Measurements from ENCODE around the gene ADCY9.
"Not testable (repeated sequence)": the region's sequence is repeated elsewhere in the genome, so short reads cannot be mapped to it uniquely, and the experiment has no call there.

Gene ADCY9

DNA sequence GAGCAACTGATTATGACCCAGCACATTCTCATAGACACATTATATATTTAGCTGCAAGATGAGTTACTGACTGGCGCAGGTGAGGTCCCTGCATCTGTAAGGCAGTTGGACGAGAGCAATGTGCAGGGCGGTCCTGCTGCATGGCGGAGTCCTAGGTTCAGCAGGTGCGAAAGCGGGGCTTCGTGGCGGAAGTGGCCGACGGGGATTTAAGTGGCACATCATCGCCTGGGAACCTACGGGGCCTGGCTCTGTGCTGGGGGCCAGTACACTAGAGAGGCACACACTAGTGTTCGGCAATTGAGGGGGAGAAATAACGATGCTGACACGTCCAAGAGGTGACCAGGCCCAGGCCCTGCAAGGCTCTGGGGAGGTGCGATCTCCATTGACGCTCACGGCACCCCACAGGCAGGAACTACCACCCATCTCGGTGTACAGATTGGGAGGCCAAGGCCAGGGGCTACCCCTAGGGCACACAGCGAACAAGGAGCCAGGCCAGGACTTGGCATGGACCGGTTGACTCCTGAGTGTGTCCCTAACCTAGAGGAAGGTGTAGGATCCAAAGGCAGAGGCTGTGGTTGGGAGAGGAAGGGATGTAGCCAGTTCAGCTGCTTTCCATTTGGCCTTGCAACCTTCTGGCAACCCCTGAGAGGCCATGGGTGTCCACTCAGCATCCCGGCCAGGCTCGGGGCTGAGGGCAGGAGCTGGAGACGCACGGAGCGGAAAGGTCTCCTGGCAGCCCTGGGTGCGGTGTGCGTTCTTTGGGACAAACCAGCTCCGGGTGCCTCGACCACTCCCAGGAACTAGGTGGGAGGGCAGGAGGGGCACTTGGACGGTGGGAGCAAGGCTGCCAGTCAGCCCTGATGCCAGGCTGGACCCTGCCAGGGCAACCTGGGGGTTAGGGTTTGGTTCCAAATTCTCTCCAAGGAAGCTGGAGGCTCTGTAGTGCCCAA lies 131.9 kb downstream of the ADCY9 start:
- in situ Hi-C loops (cut with MboI; ENCODE audit: low sequenced_read_pairs) = no loop called here

DNA sequence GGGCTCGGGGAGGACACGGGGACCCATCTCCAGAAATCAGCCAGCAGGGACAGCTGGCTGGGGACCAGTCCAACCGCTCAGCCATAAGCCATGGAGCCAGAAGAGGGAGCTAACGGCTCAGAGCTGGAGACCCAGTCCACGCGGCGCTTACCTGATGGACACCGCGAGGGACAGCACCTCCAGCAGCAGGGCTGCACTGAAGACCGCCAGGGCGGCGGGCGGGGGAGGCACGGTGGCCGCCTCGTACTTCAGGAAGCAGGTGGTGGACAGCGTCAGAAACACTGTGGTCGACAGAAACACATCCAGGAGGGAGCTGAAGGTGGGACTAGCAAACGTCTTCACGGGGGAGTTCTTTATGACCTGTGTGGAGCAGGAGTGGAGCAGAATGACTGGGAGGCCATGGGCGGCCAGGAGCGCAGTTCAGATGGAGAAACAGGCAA lies 133.1 kb downstream of the ADCY9 start:
- in situ Hi-C loops (cut with MboI; ENCODE audit: low sequenced_read_pairs) = no loop called here

DNA sequence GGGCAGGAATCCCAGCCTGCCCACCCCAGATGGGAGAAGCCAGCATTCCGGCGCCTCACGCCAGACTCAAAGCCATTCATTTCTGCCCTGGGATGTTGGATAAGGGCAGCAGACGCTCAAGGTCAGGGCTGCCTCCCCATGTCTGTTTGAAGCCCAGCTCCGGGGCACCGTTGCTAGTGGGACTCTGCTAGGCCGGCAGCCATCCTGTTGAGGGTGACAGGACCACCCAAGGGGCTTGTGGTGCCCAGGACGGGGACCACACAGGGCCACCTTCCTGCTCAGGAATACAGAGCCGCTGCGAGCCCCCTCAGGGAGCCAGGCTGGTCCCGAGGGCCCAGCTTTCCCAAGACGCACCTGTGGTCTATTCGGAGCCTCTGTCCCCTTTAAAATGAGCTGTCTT lies 134.0 kb downstream of the ADCY9 start:
- in situ Hi-C loops (cut with MboI; ENCODE audit: low sequenced_read_pairs) = no loop called here

DNA sequence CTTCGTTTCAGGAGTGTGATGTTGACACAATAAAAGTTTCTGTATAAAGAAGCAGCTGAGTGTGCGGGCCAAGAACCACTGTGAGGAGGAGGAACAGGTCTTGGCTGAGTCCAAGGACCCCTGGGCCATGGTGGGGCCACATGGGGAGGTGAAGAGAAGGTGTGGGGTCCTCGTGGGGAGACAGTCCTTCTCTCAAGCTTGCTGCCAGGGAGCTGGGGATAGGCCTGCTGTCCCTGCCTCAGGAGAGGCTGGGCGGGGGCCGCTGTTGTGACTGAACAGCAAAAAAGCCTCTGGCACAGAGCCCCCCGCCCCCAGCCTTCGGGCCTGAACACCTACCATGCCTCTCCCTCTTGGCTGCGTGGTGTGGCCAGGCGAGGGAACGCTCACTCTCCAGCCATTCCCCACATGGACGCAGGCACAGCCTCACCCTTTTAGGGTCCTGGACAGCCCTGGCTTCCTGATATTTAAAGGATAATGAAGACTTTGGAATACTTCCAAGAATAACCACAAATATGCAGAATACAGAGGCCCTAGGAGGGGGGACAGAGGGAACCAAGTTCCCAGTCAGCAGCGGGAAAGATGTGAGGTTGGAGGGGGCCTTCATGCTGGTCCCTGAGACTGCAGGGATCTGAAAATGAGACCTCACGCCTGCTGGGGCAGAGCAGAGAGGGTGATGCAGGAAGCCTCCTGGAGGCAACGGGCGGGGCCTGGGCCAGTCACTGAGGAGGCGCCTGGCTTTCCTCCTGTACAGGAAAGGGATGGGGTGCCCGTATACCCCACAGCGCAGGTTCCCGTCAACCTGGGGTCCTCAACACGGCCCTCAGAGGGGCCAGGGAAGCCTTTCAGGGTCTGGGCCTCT lies 135.8 kb downstream of the ADCY9 start:
- in situ Hi-C loops (cut with MboI; ENCODE audit: low sequenced_read_pairs) = no loop called here

DNA sequence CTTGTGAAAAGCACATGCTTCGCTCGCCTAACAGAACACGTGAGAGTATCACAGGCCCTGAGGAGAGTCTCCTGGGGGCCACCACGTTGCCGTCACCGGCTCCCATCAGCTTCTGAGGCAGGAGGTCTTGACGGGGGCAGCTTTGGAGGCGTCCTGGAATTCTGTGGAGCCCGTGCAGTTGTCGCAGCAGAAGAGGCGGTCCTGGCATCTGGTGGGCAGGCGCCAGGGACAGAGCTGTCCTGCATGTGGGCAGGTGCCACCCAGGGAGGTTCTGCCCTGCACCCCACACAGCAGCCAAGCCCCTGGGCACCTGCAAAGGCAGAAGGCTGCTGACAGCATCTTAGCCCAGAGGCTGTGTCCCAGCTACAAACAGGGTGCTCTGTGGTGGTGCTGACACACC lies 136.7 kb downstream of the ADCY9 start:
- in situ Hi-C loops (cut with MboI; ENCODE audit: low sequenced_read_pairs) = no loop called here

DNA sequence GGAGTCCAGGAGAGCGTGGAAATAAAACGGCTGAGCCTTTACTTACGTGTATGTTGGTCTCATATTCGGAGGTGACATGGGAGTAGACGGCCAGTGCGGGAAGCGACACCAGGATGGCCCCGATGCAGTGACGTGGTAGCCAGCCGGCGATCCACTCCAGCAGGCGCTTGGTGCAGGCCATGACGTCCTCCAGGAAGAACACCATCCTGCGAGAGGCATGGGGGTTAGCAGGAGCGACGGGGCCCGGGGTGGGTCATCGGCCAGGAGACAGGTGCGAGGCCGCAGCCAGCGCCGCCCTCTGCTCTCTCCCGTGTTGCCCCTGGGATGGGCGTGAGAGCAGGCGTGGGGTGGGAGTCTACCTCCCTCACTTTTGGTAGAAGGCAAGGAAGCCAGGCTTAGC lies 137.2 kb downstream of the ADCY9 start:
- in situ Hi-C loops (cut with MboI; ENCODE audit: low sequenced_read_pairs) = no loop called here

DNA sequence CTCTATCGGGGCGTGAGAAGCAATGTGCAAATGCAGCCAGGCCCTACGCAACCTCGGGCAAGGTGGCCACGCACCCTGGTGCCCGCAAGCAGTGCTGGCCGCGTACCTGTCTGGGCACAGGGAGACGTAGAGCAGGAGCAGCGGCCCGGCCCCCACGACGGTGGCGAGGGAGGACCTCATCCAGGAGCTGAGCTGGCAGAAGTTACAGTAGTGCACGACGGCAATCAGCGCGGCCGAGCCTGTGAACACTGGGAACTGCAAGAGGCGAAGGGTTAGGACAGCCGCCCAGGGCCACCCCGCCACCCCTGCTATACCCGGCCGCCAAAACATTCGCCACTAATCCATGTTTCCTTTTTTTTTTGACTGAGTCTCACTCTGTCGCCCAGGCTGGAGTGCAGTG lies 138.9 kb downstream of the ADCY9 start:
- in situ Hi-C loops (cut with MboI; ENCODE audit: low sequenced_read_pairs) = no loop called here

DNA sequence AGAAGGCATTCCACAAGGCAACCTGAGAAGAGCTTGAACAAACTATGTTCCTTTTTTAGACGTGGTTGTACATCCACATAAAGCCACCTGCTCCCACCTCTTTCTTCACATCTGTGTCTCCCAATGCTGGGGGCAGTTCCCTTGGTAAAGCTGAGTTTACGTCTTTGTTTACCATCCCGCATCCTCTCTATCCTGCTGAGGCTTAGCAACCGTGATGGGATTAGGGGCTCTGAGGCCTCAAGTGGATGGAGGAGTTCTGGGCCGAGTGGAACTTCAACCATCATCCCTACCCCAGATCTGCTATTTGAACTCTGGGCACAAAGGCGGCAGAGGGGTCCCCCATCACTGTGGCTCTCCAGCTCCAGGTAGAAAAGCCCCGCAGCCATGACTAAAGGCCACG lies 141.5 kb downstream of the ADCY9 start:
- in situ Hi-C loops (cut with MboI; ENCODE audit: low sequenced_read_pairs) = no loop called here

DNA sequence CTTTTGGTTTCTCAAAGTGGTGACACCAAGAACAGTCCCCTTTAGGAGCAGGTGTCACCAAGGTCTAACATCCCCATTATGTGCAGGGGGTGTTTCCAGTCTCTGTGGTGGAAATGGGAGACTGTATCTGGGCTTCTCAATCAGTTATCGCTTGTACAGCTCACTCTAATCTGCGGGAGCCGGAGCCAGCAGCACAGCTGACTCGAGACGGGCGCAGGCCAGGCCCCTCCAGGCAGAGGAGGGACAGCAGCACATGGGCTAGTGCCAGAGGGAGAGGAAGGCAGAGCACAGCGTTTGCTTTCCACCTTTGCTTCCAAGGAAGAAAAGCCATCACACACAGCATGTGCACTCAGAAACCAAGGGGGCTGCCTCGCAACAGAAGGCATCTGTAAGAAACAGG lies 144.5 kb downstream of the ADCY9 start:
- in situ Hi-C loops (cut with MboI; ENCODE audit: low sequenced_read_pairs) = no loop called here

DNA sequence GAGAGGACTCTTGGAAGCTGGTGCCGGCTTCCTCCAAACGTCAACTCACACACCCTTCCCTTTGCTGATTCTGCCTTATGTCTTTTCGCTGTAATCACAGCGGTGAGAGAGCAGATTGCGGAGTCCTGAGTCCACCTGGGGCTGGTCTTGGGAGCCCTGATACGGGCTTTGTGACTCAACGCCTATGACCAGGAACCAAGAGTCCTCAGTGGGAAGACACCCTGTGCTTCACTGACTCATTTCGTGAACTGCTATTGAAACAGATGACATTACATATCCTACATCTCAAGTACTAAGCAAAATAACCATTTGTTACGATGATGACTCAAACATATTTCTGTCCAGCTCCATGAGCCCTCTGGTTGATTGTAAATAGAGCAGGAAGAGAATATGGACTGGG lies 145.0 kb downstream of the ADCY9 start:
- in situ Hi-C loops (cut with MboI; ENCODE audit: low sequenced_read_pairs) = no loop called here

DNA sequence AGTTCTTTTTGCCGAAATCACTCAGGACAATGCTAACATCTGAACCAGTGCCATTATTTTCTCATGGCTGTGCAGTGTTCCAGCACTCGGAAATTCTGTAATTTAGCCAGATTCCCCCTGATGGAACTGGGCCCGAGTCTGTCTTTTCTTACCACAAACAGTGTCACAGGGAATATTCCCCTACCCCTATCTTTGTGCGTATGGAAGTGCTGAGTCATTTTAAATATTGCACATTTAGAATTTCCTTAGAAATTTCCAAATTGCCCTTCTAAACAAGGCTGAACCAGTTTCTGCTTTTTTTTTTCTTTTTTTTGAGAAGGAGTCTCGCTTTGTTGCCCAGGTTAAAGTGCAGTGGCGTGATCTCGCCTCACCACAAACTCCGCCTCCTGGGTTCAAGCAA lies 147.7 kb downstream of the ADCY9 start:
- in situ Hi-C loops (cut with MboI; ENCODE audit: low sequenced_read_pairs) = no loop called here

DNA sequence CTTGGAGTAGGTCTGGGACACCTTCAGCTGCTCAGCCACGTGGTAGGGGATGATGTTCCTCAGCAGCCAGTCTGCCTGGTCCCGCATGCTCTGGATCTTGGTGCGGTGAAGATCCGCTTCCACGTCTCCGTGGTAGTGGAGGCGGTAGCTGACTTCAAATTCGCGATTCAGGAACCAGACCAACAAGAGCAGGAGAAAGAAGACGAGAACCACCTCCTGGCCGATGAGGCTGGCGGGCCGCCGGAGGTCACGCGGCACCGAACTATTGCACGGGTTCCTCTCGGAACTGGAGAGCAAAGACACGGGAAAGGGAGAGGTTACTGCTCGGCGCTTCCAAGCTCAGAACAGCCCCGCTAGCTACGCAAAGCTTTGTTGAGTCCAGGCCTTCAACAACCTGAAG lies 149.6 kb downstream of the ADCY9 start:
- in situ Hi-C loops (cut with MboI; ENCODE audit: low sequenced_read_pairs) = no loop called here

DNA sequence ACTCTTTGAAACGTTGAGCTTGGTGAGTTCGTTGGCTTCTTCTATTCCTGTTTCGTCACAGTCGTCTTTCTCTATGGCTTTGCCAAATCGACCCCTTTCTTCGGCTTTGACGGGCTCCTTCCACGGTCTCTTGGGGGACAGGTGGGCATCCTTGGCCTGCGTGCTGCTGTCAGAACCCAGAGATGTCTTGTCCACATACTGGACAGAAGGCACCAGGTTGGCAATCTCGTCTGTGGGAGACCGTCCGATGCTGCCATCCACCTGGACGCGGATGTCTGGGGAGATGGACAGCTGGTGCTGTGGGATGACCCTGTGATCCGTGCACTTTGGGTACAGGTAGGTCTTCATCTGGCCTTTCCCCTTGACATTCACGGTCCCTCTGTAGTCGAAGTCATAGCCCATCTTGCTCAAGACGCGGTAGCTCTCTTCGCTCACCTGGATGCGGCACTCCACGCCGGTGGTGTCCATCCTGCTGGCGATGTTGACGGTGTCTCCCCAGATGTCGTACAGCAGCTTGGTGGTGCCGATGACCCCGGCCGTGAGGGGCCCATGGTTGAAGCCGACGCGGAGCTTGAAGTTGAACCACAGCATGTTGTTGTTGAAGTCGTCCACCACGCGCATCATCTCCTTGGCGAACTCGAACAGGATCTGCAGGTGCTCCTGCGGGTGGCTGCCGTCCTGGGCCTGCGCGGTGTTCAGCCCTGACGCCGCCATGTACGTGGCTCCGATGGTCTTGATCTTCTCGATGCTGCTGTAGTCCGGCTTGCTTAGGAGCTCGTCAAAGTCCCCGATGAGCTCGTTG lies 150.3 kb downstream of the ADCY9 start:
- in situ Hi-C loops (cut with MboI; ENCODE audit: low sequenced_read_pairs) = no loop called here

DNA sequence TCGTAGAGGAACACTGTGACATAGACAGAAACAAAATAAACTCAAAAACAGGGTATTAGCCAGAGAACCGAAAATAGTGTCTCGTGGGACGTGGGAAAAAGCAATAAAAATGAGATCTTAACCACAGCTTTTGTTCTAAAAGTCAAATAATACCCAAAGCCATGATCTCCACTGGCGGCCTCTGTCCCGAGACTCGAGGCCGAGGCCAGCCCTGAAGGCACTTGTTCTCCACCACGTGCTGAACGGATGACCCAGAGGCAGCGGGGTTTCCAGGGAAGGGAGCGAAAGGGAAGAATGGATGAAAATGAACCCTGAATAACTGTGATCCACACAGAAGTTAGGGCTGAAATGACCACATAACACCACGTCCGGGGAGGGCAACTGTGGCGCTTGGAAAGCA lies 150.9 kb downstream of the ADCY9 start:
- in situ Hi-C loops (cut with MboI; ENCODE audit: low sequenced_read_pairs) = no loop called here

DNA sequence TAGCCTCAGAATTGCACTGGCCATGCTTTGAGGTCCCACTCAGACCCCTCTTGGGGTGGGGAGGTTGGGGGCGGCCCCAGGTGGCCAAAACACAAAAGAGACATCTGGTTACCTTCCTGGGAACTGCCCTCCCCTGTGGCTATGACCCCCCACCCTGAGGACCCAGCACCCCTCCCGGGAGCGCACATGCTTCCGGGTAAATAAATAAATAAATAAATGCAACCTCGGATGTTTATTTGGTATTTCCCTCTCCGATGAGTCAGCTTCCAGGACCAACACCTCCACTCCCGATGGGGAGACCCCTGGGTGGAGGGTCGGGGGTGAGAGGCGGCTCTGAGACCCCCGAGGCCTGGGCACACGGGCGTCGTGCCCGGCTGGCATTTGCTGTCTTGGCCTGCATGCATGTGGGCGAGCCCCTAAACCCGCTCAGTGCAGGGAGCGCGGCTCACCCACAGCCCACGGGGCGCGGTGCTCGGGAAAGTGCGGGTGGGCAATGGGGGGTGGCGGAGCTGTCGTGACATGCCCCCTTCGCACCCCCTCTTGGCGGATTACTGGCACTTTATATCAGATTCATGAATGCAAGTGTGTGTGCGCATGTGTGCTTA lies 151.5 kb downstream of the ADCY9 start:
- in situ Hi-C loops (cut with MboI; ENCODE audit: low sequenced_read_pairs) = no loop called here

DNA sequence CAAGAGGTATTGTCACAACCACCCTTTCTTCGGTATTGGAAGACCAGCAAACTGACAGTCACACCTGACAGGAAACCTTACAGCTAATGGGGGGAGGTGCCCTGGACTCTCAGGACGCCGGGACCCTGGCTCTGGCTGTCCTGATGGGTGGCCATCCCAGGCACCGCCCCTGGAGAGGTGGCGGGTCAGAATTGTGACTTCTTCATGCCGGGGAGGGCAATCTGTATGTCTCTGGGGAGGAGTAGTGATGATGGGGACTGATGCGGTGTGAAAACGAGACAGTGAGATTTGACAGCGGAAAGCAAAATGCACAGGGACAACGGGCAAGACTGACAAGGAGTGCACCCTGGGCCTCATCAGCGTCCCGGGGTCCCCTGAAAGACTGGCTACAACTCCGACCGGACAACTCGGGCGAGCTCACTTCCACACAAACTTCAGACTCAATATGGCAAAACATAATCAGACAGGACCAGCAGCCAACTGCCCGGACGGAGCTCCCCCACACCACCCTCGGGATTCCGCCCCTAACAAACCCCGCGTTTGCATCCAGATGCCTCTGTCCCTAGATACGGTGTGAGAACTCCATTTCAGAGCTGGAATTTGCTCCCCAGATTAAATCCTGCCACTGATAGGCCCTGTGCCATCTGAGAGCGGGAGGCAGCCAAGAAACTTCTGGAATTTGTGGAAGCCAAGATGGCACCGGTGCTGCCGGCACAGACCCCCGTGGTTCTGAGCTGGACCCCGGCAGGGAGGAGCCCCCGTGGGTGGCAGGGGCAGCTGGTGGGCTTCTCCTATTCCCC lies 152.2 kb downstream of the ADCY9 start:
- in situ Hi-C loops (cut with MboI; ENCODE audit: low sequenced_read_pairs) = no loop called here

DNA sequence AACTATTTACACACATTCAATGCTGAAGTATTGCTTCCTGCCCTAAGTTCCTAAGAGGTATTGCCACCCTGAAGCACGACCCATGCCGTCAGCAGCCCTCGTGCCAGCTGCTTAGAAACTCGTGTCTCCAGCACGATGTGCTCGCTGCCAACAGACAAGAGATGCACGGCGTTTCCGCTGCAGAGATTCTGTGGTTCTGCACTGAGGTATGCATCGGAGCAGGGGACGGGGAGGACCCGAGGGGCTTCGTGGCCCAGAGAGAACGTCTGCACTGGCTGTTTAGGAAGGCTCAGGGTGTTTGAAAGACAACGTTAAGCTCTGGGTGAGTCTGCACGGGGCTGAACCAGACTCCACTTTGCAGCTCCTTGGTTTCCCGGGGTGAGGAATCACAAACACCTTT lies 153.0 kb downstream of the ADCY9 start:
- in situ Hi-C loops (cut with MboI; ENCODE audit: low sequenced_read_pairs) = no loop called here

DNA sequence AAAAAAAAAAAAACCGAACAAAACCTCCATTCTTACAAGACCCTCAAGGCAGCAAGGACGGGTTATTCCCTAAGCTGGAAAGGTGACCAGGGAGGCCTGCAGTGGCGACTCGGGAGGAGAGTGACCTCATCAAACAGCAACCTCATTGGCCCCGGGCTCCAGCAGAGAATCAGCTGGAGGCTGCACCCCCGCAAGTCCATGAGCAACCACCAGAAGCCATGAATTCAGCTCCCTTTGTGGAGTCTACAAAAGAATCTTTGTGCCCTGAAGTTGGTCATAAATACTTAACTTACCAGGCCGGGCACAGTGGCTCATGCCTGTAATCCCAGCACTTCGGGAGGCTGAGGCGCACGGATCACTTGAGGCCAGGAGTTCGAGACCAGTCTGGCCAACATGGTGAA lies 154.8 kb downstream of the ADCY9 start:
- in situ Hi-C loops (cut with MboI; ENCODE audit: low sequenced_read_pairs) = no loop called here

DNA sequence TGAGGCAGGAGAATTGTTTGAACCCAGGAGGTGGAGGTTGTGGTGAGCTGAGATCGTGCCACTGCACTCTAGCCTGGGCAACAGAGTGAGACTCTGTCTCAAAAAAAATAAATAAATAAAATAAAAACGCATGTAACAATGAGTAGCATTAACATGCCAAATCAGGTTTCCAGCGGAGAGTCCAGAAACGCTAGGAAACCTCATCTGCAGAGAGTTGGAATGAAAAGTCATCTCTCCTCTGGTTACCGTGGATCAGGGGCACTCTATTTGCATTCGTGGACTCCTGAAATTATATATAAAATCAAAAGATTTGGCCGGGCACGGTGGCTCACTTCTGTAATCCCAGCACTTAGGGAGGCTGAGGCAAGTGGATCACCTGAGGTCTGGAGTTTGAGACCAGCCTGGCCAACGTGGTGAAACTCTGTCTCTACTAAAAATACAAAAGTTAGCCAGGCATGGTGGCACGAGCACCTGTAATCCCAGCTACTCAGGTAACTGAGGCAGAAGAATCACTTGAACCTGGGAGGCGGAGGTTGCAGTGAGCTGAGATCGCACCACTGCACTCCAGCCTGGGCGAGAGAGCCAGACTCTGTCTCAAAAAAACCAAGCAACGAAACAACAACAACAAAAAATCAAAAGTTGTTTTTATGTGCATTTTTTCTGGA lies 156.2 kb downstream of the ADCY9 start:
- in situ Hi-C loops (cut with MboI; ENCODE audit: low sequenced_read_pairs) = not testable (repeated sequence)

All from hTERT RPE-1 (cell line).